ENCODE data around the gene TIAM1.

- TF ChIP-seq CTCF (IDR thresholded peaks at IDR 0.05) (no peak), POLR2A (IDR thresholded peaks at IDR 0.05) (no peak)
Observed at GRCh38 chr21:31158789-31159581, 185.1 kb downstream of the TIAM1 start.

Measured in lower leg skin (tissue), 3 donors.